Measurements from ENCODE around the gene SPAG16.
A peak's percentile ranks its signal among the peaks of the same experiment; 100 is the strongest.

The SPAG16 gene

DNA sequence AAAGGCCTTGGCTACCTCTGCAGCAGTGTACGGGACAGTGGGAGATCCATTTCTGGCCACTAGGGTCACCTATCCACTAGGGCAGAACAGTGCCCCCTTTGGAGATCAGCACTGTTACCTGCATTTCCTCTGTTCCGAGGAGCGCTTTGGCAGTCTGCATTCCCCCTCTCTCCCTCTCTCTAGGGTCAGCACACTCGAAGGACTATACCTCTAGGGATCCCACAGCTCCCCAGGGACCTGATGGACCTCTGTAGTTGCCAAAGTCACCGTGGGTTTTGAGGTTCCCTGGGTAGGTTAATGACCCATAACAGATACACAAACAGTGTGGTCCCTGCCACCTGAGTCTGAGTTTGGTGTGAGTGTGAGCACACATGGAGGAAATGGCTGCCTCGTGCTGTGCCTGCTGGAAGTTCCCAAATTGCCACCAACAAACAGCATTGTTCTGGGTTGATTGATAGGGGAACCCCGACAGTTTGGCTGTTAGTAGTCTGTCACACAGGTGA is 1026.8 kb downstream of the SPAG16 start:
- DNase-seq, result no peak

DNA sequence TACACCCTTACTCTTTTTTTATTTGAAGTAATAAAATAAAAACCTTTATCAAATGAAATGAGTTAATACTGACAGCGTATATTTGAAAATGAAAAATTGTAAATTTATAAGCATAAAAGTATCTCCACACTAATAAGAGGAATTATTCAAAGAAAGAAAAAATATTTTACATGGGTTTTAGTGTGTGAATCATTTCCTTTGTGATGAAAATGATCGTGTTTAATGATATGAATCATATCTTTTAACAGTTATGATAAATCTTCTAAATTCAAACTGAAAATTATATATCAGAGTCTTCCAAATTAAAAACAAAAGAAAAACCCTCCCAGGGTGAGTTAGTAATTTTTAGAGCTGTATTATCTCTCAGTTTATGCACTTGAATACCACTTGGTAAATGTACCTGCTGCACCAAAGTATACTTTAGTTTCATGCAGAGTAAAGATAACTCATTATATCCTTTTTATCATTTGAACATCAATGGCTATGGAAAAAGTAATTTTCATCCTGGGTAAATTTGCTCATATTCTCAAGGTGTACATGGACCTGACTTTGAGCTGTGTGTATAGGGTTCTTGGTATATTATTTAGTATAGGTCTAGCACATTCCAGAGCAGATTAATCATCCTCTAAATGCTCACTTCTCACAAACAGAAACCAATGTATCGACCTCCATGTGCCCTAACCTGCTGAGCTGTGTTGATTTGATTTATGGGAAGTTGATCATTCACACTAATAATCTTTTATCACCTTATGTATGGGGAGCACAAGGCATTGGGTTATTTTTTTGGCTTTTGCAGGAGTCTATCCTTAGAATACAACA is 1027.9 kb downstream of the SPAG16 start:
- peak; percentile 34 for DNase-seq

DNA sequence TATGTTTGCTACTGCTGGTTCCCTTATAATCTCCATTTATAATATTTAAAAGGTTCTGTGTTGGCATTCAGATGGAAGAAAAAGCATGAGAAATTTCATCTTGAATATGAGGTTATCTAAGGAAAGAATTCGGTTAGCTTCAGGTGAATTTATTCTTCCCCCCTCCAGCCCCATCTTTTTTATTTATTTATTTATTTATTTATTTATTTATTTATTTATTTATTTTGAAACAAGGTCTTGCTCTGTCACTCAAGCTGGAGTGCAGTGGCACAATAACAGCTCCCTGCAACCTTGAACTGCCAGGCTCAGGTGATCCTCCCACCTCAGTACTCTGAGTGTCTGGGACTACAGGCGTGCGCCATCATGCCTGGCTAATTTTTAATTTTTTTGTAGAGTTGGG is 1031.1 kb downstream of the SPAG16 start:
- no peak for DNase-seq

DNA sequence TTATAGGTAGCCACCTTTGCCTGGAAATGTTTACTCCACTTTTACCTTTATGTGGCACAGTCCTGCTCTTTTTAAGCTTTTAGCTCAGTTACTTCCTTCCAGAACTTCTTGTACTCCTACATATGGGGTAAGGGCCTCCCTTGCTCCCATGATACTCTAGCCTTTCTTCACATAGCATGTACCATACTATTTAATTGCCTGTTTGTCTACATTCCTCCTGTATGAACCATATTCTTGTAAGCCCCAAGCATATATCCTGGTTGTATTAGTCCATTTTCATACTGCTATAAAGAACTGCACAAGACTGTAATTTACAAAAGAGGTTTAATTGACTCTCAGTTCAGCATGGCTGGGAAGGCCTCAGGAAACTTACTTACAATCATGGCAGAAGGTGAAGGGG is 1035.9 kb downstream of the SPAG16 start:
- DNase-seq, result no peak

DNA sequence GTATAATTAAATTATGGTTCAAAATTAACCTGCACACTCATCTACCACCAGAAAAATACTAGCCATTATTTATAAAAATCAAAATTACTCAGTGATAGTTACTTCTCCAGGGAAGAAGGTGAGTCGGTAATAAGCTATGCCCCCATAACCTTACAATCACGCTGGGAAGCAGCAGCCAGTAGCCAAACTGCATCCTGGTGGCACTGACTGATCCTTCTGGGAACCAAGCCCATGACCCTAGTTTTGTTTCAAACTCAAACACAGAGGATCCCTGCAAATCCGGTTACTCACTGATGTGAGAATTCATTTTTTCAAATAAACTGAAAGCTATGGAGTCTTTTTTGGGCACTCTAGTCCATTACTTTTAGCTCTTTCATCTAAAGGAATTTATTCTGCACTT is 1038.4 kb downstream of the SPAG16 start:
- peak; percentile 41 for DNase-seq

DNA sequence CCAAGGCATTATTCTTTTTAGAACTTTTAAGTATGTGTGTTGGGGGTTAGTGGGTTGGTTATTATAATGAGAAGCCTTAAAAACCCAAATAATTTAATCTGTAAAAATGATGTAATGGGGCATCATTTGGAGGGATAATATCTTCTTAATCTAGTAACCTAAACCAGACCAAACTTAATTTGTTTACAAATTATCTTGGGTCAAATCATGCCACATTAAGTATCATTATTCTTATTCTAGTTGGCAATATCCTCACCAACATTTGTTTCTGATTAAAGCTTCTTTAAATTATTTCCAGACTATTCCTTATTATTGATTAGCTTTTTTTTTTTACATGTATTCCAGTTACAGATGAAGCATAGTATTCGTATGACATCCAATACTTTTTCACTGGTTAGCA is 1041.1 kb downstream of the SPAG16 start:
- DNase-seq, result no peak

DNA sequence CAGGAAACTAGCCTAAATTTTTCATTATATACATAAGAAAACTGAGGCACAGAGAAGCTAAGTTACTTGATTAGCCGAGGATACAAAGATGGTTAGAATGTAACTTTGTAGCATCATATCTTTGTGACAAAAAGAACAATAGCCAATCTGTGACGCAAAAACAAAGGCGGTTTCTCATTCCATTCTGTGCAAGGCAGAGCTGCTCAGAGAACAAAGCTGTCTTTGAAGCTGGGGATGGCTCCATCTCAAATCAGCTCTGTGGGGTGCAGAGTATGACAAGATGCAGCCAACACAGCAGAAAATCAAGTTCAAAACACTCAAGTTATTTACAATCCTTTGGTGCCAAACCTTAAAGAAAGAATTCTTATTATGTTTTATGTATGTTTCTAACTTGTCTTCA is 1044.7 kb downstream of the SPAG16 start:
- DNase-seq, result no peak

DNA sequence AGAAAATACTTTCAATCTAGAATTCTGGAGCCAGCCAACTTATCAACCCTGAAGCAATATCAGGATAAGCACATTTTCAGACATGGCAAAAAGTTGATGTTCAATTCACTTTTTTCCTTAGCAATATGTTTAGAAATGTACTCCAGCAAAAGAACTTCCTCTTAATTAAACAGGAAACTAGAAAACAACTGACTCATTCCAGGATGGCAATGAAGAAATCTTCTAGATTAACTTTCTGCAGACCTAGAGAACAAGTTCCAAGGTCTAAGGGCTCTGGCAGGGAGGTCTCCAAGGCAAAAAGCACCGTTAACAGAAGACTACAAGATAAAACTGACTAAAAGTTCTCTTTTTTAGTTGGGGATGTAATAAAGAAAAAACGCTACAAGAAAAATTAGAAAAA is 1057.4 kb downstream of the SPAG16 start:
- DNase-seq, result no peak

DNA sequence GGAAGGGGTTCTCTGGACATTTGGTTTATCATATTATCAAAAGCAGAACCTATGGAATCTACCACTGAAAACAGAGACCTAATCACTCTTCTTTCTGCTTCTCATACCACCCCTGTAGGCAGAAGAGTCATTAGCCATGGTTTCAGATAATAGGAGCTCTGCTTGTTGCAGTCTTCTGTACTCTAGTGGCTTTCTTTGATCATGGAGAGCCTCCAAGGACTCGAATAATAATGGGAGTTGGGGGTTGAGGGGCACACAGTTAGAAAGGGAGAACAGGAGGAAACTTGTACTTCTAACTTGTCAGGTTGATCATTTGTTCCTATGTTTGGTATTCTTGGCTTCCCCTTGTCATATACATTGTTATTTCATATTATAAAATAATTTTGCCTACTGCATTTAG is 1074.2 kb downstream of the SPAG16 start:
- no peak for DNase-seq

DNA sequence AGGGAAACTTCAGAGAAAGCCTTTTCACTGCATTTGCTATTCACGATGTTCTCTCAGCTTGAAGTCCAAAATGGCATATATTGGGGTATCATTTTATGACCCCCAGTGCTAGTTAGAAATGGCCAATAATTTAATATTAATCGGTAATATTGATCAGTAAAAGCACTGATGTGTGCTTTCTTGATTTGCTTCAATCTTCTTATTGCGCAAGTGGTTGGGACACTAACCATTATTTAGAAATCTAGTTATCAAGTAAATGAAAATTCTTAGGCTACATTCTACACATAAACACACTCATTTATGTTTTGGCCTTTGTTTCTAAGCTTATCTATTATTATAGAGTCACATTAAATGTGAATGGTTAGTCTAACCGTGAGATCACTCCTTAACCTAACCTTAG is 1076.9 kb downstream of the SPAG16 start:
- DNase-seq, result no peak

DNA sequence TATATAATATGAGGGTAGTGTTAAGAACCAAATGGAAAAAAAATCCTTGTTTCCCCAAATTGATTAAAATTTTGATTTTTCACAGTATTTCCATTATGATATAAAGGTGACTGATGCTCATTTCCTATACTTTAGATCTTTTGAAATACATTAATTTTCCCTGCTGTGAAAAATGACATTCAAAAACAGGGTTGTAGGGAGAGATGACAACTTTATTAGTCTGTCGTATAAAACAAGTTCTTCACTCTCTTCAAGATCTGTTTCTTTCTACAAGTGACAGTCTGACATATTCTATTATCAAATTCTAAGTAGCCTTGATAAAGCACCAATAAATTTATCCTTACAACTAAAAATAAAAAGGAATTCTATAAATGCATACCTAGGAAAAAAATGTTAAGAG is 1081.3 kb downstream of the SPAG16 start:
- no peak for DNase-seq

DNA sequence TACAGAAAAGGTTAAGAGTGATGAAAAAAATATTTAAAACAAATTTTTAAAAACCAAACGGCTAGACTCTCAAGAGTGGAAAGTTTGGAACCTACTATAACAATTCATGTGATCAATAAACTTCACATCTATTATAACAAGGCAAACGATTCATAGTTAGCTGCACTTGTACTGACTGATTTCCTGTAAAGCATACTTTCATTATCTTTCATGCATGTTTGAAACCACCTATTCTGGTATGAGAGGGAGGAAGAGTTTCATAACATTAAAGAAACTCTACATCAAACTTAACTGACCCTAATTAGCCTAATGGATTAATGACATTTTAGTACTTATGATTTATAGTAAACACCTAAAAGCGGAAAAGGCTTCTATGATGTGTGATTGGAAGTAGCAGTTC is 1082.9 kb downstream of the SPAG16 start:
- DNase-seq, result no peak

DNA sequence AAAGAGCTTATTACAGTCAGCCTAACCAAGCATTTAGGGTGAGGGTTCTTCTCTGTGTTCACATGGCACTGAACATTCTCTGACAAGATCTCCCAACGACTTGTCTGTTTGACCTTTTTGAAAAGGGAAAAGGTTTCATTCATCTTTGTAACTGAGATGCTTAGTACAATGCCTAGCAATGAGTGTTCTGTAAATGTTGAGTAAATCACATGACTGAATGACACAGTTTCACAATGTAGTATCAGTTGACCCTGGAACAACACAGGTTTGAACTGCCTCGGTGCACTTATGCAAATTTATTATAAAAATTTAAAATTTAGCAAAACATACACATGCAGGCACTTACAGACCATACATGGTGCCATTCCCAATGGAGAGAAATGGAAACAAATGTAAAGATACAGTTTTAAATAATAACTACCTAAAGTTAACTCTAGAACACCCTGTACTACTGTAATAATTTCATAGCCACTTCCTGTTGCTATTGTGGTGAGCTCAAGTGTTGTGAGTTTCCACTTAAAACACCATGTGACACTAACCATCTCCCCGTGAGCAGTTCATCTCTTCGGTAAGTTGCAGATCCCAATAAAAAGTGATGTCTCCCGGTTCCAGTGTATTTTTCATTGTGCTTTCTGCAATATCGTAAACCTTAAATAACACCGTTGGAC is 1092.5 kb downstream of the SPAG16 start:
- DNase-seq, result no peak

DNA sequence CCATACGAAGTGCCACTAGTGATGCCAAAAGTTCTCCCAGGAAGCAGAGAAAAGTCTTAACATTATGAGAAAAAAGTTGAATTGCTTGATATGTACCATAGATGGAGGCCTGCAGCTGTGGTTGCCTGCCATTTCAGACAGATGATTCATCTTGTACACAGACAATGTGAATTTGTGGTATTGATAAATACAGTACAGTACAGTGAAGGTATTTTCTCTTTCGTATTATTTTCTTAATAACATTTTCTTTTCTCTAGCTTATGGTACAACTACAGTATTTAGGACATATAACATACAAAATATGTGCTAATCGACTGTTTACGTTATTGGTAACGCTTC is 1093.0 kb downstream of the SPAG16 start:
- peak; percentile 1 for DNase-seq

DNA sequence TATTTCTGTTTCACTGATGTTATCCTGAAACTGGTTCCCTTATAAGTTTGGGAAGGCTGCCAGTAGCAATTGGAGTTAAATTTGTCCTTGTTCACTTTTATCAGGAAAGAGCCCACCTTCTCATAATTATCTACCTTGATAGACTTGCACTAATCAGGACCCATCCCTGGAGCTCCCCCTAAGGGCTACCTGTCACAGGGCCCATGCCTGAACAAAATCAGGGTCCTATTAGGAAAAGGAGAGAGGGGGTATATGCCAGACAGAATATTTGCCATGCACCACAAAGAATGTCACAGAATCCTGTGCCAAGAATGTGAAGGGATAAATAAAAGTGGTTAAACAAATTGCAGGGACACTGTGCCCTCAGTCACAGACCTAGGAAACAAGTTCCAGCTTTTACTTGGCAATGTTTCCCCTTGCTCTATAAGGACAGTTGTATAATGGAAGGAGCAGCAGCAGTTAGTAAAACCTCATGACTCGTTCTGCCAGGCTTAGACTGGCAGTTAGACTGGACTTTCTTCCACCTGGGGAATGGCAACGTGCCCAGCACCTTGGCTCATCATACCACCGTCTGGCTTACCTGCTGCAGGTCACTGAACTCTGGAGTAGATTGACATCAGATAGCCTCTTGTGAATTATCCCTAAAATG is 1094.3 kb downstream of the SPAG16 start:
- DNase-seq, result no peak

DNA sequence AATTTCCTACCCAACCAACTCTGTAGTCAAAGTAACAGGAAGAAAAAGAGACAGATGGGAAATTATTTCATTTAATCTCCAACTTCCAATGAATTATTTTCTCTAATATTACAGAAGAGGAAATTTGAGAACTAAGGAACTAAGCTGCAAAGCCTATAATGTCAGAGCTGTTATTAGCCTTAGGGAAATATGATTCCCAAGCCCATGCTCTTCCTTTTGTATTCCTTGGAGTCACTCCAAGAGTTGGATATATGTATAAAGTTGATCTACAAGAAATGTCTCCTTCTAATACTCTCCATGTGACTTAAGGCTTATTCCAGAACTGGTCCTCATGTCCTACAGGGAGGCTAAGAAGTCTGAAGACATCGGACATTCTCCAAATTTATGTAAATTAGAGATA is 1095.0 kb downstream of the SPAG16 start:
- peak; percentile 1 for DNase-seq

DNA sequence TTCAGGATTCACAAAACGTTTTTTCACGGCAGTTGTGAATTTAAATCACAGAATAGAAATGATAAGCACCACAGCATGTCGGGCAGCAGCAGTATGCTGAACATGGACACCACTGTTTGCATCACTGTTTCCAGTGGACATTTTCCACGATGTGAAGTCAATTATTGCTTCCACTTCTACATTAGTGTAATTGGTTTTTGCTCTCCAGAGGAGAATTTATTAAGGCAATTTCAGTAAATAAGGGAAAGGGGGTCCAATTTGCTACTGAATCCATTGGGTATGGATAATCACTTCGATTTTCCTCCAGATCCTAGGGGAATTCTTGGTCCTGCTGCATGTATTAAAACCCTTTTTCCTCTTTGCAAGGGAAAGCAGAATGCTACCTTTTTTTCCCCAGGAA is 1096.4 kb downstream of the SPAG16 start:
- no peak for DNase-seq

DNA sequence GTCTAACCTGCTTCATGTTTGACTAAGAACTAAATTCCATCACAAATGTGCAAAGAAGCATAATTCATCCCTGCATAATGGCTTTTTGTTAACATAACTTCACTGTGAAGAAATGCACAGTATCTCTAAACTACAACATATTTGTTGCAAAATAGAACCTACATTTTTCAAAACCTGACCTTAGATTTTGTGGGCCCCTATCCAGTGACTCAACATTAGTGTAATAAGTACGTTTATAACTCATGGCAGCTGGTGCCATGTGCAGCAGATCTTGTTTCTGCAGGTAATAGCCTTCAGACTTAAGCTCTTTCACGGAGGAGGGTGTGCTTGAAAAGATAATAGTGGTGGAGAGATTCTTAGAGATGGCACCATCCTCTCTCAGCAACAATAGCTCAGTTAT is 1098.0 kb downstream of the SPAG16 start:
- no peak for DNase-seq

DNA sequence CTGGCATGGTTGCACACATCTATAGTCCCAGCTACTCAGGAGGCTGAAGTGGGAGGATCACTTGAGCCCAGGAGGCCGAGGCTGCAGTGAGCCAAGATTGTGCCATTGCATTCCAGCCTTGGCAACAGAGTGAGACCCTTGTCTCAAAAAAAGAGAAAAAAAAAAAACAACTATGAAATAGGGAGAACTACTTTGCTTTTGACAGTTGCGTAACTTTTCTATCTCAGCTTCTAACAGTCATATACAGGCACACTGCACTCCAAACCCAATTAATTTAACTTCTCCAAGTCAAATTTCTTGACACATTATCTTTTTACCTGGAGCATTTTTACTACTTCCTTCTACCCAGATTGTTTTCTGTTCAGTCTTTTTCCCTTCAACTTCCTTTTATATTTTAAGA is 1102.5 kb downstream of the SPAG16 start:
- DNase-seq, result no peak

DNA sequence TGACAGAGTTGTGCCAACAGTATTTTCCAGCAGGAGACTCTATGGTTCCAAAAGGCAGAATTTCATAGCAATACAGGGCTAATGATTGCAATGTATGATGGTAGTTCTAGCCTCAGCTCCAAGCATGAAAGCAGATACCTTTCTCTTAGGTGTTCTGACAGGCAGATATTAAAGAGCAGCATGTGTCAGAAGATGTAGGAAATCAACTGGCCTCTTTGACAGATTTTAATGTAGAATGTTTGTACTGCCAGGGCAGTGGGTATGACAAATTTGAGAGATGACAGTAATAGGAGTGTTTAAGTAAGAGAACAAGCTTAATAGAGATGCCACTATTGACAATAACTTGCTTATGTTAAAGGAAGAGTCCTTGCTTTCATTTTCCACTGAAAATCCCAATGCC is 1105.1 kb downstream of the SPAG16 start:
- DNase-seq, result no peak

DNA sequence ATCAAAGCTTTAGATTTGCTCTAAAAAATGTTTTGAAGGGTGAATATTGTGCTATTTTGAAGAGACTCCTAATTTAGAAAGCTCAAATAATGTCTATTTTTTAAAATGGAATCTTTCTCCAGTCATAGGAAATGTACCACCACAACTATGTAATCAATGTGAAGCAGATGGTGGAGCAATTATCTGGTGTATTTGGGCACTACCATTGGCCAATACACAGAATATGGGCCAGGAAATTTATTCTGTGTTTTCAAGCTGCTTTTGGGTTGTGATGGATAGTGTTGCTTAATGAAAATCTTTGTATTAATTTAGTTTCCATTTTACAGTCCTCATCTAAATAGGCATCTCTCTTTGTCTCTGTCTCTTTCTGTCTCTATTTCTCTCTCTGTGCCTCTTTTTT is 1109.5 kb downstream of the SPAG16 start:
- DNase-seq, result no peak

DNA sequence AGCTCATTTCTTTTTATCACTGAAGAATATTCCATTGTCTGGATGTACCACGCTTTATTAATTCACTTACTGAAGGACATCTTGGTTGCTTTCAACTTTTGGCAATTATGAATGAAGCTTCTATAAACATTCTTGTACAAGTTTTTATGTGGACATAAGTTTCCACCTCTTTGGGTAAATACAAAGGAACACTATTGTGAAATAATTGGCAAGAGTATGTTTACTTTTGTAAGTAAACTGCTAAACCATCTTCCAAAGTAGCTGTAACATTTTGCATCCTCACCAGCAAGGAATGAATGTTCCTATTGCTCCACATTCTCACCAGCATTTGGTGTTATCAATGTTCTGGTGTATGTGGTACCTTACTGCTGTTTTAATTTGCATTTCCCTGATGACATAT is 1110.8 kb downstream of the SPAG16 start:
- no peak for DNase-seq

DNA sequence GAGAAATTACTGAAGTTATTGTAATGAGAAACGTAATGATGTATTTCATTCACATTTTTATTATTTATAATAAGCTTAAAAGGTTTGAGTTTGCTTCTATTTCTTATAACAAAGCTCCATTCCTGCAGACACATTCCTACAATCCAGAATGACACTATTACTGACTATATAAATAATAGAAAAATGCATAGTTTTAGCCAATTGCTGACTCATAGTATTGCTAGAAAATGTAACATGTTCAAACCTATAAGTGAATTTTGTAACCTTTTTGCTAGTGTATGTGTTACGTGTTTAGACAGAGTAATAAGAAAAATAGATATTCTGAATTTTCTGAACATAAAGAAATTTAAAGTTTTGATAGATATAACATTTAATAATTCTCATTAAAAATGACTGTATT is 1117.3 kb downstream of the SPAG16 start:
- DNase-seq, result no peak

DNA sequence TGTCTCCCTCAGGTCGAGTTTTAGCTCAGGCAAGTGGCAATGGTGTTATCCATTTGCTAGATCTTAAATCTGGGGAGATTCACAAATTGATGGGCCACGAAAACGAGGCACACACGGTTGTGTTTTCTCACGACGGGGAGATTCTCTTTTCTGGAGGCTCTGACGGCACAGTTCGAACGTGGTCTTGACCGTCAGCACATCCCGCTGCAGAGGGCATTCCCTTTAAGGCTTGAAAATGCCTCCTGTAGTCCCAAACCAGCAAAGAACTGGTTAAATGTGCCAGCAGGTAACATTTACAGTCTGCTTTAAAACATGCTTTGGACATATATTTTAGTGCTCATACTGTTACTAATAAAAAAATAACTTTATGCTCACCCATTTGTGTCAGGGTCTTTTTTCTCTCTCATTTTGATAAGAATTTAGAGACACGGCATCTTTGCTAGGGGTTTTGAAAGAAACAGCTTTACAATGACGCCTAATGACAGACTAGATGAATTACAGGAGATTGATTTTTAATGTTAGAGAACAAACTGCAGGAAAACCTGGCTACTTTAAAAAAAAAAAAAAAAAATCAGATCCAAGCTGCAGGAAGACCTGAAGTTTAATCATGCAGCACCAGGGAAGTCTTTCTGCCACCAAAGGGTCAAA is 1126.0 kb downstream of the SPAG16 start:
- no peak for DNase-seq
